Activated CD8-positive, alpha-beta T cell treated with anti-CD3 and anti-CD28 coated beads, Interleukin-2, amount 10 ng/mL, durations not matched to agents 7 days and 5 days (primary cell): ENCODE results near the gene APOL1. TPM values are rescaled to one million over a fixed set of nuclear protein-coding genes. Genes with fewer than 3 reads are reported as not detected.
"Not testable (repeated sequence)": the region's sequence is repeated elsewhere in the genome, so short reads cannot be mapped to it uniquely, and the experiment has no call there.

Experiments used
- ATAC-seq: fragments of 150-1000 bp; cut with Tn5 transposase; one replicate; pipeline ENCODE4 v1.10.0; 2021; ENCODE audit warnings: moderate library complexity
- CTCF ChIA-PET: fragments of 350-600 bp; sonication (Branson Sonifier 250); formaldehyde crosslinking; loops from one replicate; lab custom pipeline; 2021; ENCODE audit warnings: antibody characterized with exemption; lab: Charles Lee
- POLR2A ChIA-PET: fragments of 350-600 bp; sonication (Branson Sonifier 250); formaldehyde crosslinking; loops from one replicate; lab custom pipeline; 2021; ENCODE audit warnings: antibody characterized with exemption; lab: Charles Lee
- DNase-seq: peaks from one replicate; pipeline ENCODE4 v3.0.0-alpha.2; 2020
- H3K27ac Mint-ChIP-seq: one replicate; pipeline ENCODE4 v1.8.0; 2021; ENCODE audit warnings: mild to moderate bottlenecking, mixed read lengths
- H3K27me3 Mint-ChIP-seq: one replicate; pipeline ENCODE4 v1.8.0; 2021; ENCODE audit warnings: low read depth, mixed read lengths
- H3K36me3 Mint-ChIP-seq: one replicate; pipeline ENCODE4 v1.8.0; 2021; ENCODE audit warnings: low read depth, mixed read lengths
- H3K4me1 Mint-ChIP-seq: one replicate; pipeline ENCODE4 v1.8.0; 2021; ENCODE audit warnings: low read depth, mixed read lengths
- H3K4me3 Mint-ChIP-seq: one replicate; pipeline ENCODE4 v1.8.0; 2021; ENCODE audit warnings: mild to moderate bottlenecking, mixed read lengths
- H3K9me3 Mint-ChIP-seq: one replicate; pipeline ENCODE4 v1.8.0; 2022; ENCODE audit warnings: mixed read lengths; ENCODE audit not compliant: insufficient read depth
- total RNA-seq, 2 experiments: library from RNA; stranded (reverse); gene quantifications; one replicate each; pipeline ENCODE4 v1.2.3, GENCODE V29; 2021

APOL1 gene
- total RNA-seq, 2 experiments from 2014 or later: 37.4 to 38.2 TPM

DNA sequence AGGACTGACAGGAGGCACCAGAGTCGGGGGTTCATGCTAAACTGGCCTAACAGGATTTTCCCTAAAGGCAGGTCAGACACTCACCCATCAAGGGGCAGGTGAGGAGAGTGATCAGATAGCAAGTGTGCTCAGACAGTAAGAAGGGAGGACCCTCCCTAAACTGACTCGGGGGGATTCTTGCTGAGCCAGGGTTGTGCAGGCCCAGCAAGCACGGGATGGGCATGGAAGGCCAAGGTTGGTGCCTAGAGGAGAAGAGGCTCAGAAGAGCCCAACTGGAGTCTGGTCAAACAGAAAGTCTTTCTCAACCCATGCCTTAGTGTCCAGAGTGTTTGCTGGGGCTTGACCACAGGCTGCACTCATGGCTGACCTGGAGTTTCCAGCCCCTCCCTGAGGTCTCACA, 6.2 kb upstream of the APOL1 start:
- Mint-ChIP-seq H3K27ac (no peak overlapping the region), H3K4me1 (peaks cover under 1% of the 10 kb centered on the region), H3K9me3 (peaks cover 29% of the 10 kb centered on the region), H3K27me3 (peaks cover 2% of the 10 kb centered on the region), H3K4me3 (no peak overlapping the region), H3K36me3 (no peaks in the 10 kb centered on the region)
- CTCF ChIA-PET: no interaction called here
- POLR2A ChIA-PET: no interaction called here
- DNase-seq (no peak), ATAC-seq (no peak)

DNA sequence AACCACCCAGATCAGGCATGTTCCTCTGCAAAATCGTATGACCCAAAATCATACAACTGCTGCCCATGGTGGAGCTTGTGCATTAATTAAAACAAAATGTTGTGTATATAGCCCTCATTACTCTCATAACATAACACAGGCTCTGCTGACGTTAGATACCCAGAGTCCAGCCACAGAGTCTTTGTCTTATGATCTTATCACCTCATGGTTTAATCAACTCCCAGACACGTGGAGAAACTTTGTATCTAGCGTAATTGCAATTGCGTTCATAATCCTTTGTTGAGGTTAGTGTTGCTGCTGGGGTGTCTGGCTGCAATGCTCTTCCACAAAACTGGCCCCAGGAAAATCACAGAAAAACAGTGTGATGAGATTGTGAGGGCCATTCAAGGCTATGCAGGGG, 5.0 kb upstream of the APOL1 start:
- ChIA-PET POLR2A (no interaction called here), CTCF (interaction anchor here (8.1 kb wide), 1 partner anchor 9 kb away, joined by 90 read pairs; the partner anchor contains the start of gene APOL2)
- DNase-seq (no peak), ATAC-seq (no peak)
- H3K27ac Mint-ChIP-seq: no peak overlapping the region
- no peaks in the 10 kb centered on the region for H3K36me3 Mint-ChIP-seq
- H3K9me3 Mint-ChIP-seq: peaks cover 22% of the 10 kb centered on the region
- peaks cover 12% of the 10 kb centered on the region for H3K4me1 Mint-ChIP-seq
- no peaks in the 10 kb centered on the region for H3K27me3 Mint-ChIP-seq
- no peak overlapping the region for H3K4me3 Mint-ChIP-seq

DNA sequence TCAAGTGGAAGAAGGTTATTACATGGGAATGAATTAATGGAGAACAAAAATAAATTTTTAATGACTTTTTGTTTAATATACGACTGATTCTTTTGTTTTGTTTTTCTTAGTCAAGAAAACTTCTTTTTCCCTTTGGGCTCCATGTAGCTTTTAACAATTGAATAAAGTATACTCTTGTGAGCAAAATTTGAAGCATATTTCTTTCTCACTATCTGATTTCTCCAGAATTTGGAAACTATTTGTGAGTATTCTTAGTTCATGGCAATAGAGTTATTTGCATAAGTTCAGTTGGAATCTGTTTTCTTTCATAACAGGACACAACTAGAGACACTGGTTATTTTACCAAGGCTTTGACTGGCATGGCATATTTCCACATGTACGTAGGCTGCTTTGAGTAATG, 3.8 kb upstream of the APOL1 start:
- no peak overlapping the region for H3K27ac Mint-ChIP-seq
- no peaks in the 10 kb centered on the region for H3K27me3 Mint-ChIP-seq
- H3K4me3 Mint-ChIP-seq: no peak overlapping the region
- CTCF ChIA-PET: interaction anchor here (0.9 to 8.1 kb wide), 2 partner anchors 11 to 52 kb away, joined by 3 to 90 read pairs; partner anchors contain the start of gene APOL2
- no peak for ATAC-seq
- POLR2A ChIA-PET: no interaction called here
- H3K9me3 Mint-ChIP-seq: peaks cover 17% of the 10 kb centered on the region
- no peak for DNase-seq
- H3K4me1 Mint-ChIP-seq: peaks cover 23% of the 10 kb centered on the region
- H3K36me3 Mint-ChIP-seq: peaks cover 4% of the 10 kb centered on the region

DNA sequence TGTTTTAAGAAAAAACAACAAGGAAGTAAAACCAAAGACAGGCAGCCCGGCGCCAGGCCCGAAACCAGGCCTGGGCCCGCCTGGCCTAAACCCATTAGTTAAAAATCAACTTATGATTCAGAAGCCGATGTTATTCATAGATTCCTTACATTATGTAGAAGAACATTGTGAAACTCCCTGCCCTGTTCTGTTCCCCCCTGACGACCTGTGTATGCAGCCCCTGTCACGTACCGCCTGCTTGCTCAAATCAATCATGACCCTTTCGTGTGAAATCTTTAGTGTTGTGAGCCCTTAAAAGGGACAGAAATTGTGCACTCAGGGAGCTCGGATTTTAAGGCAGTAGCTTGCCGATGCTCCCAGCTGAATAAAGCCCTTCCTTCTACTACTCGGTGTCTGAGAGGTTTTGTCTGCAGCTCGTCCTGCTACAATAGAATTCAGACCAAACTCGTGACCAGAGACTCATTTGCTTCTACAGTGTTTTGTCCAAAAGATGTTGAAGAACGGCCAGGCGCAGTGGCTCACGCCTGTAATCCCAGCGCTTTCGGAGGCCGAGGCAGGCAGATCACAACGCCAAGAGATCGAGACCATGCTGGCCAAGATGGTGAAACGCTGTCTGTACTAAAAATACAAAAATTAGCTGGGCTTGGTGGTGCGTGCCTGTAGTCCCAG, 2.5 kb upstream of the APOL1 start:
- POLR2A ChIA-PET, DNase-seq, H3K27ac Mint-ChIP-seq, H3K4me3 Mint-ChIP-seq, ATAC-seq, H3K27me3 Mint-ChIP-seq: not testable (repeated sequence)
- Mint-ChIP-seq H3K9me3 (peaks cover 17% of the 10 kb centered on the region), H3K36me3 (peaks cover 11% of the 10 kb centered on the region), H3K4me1 (peaks cover 36% of the 10 kb centered on the region)
- CTCF ChIA-PET: interaction anchor here (1.7 to 8.1 kb wide), 2 partner anchors 12 to 36 kb away, joined by 5 to 90 read pairs; partner anchors contain the start of gene APOL2

DNA sequence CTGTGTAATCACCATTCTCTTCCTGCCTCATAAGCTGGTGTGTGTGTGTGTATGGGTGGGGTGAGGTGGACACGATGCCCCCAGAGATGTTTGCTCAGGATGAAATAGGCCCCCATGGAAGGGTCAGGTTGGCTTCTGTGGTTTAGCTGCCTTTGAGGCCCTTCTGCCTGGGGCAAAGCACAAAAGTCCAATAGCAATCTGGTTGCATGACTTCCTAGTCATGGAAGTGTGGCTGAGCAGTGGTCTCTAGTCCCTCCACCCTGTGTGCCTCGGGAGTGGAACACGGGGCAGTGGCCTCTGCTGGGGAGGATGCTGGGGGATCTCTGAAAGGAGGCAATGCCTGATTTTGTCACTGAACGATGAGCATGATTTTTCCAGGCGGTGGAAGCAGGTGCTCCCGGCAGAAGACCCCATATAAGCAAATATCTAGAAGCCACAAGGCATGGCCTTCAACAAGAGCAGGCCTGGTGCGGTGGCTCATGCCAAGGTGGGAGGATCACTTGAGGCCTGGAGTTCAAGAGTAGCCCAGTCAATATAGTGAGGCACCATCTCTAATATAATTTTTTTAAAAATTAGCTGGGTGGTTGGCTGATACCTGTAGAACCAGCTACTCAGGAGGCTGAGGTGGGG, 839 bp upstream of the APOL1 start:
- Mint-ChIP-seq H3K4me3 (peak overlapping the region; percentile 95), H3K36me3 (peaks cover 25% of the 10 kb centered on the region), H3K27ac (peak overlapping the region; percentile 92), H3K9me3 (peaks cover 17% of the 10 kb centered on the region), H3K4me1 (peaks cover 51% of the 10 kb centered on the region)
- ChIA-PET POLR2A (interaction anchor here (1.2 kb wide), 1 partner anchor 13 kb away, joined by 6 read pairs; the partner anchor contains the start of gene APOL2), CTCF (interaction anchor here (1.0 to 8.1 kb wide), 3 partner anchors 8 to 235 kb away, joined by 3 to 90 read pairs (median 13); partner anchors contain the start of gene APOL2)
- DNase-seq, H3K27me3 Mint-ChIP-seq, ATAC-seq: not testable (repeated sequence)

DNA sequence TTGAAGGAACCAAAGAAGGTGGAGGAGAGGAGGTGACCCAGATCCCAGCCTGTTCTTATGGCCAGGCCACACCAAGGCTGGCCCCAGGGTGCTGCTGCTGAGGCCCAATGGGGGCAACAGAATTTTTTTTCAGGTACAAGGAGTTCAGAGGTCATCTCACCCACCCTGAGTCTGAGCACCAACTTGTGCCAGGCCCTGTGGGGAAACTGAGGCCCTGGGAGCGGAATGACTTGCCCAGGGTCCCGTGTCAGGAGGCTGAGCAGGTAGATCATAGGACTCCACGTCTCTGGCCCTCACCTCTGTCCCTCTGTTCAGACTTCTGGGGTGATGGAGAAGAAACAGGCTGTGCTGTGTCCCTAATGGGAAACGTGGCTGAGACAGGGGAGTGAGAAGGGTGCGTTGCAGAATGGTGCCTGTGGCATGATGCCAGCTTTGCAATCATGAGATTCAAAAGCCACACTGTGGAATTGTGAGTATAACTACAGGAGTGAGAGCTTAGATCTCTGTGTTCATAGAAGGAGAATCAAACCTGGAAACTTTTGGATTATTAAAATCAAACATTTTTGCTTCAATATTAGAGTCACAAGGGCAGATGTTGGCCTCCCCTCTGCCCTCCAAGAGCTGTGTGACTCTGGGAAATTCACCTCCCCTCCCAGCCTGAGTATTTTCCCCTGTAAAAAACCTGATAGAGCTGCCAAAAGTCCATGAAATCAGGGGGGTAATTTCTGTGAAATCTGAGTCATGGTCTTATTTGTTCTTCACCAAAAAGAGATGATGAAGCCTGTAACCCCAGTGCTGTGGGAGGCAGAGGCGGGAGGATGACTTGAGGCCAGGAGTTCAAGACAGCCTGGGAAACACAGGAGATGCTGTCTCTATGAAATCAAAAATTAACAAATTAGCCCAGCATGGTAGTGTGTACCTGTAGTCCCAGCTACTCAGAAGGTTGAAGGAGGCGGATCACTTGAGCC, 874 bp downstream of the APOL1 start:
- peaks cover 39% of the 10 kb centered on the region for H3K36me3 Mint-ChIP-seq
- ChIA-PET POLR2A (interaction anchor here (0.7 to 1.2 kb wide), 2 partner anchors 14 to 15 kb away, joined by 3 to 6 read pairs; partner anchors contain the start of gene APOL2), CTCF (interaction anchor here (0.9 to 8.1 kb wide), 7 partner anchors 9 to 234 kb away, joined by 3 to 90 read pairs (median 4); partner anchors contain the start of gene APOL2)
- H3K4me1 Mint-ChIP-seq: peaks cover 68% of the 10 kb centered on the region
- peak overlapping the region; percentile 92 for H3K27ac Mint-ChIP-seq
- peak overlapping the region; percentile 95 for H3K4me3 Mint-ChIP-seq
- H3K27me3 Mint-ChIP-seq: no peaks in the 10 kb centered on the region
- peaks cover 11% of the 10 kb centered on the region for H3K9me3 Mint-ChIP-seq
- DNase-seq (no peak), ATAC-seq (peak; percentile 6)

DNA sequence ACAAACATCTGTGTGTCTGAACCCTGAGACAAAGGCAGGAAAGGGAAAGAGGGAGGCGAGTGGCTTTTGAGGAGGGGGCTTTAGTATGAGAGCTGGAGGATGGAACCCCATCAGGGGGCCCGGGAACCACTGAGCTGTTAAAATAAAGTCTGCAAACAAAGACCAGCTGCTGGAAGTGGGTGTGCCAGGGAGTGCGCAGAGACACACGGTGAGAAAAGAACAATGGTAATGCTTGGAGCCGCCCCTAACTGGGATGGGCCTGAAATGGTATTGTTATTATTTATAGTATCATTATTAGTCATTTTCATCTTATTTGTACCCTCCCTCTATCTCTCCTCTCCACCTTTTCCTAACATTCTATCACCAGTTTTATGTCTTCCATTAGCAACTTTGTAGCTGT, 2.6 kb downstream of the APOL1 start:
- H3K27me3 Mint-ChIP-seq, H3K27ac Mint-ChIP-seq, CTCF ChIA-PET, DNase-seq, POLR2A ChIA-PET, H3K9me3 Mint-ChIP-seq, ATAC-seq: not testable (repeated sequence)
- peaks cover 54% of the 10 kb centered on the region for H3K36me3 Mint-ChIP-seq
- H3K4me1 Mint-ChIP-seq: peaks cover 80% of the 10 kb centered on the region
- peak overlapping the region; percentile 95 for H3K4me3 Mint-ChIP-seq

DNA sequence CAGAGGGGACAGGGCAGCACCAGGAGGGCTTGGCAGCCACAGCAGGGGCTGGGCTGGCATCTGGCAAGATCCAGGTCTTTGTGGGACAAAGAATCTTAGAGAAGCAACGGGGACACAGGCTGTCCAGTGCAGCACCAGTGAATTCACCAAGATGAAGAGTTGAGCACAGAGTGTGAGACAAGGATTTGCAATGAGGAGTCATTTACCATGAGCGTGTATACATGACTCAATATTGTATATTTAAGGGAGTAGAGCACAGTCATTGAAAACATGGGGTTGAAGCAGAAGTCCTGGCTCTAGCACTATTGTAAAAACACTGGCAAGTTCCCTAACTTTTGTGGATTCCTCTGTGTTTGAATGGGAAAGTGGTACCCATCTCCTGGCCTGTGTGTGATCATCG, 3.5 kb downstream of the APOL1 start:
- POLR2A ChIA-PET: interaction anchor here (1.3 kb wide), 1 partner anchor 17 kb away, joined by 3 read pairs; the partner anchor contains the start of gene APOL2
- H3K4me1 Mint-ChIP-seq: peaks cover 80% of the 10 kb centered on the region
- no peak for DNase-seq
- no peak for ATAC-seq
- CTCF ChIA-PET: no interaction called here
- no peak overlapping the region for H3K4me3 Mint-ChIP-seq
- H3K27ac Mint-ChIP-seq: peak overlapping the region; percentile 53
- H3K36me3 Mint-ChIP-seq: peaks cover 62% of the 10 kb centered on the region
- no peaks in the 10 kb centered on the region for H3K9me3 Mint-ChIP-seq
- no peaks in the 10 kb centered on the region for H3K27me3 Mint-ChIP-seq

DNA sequence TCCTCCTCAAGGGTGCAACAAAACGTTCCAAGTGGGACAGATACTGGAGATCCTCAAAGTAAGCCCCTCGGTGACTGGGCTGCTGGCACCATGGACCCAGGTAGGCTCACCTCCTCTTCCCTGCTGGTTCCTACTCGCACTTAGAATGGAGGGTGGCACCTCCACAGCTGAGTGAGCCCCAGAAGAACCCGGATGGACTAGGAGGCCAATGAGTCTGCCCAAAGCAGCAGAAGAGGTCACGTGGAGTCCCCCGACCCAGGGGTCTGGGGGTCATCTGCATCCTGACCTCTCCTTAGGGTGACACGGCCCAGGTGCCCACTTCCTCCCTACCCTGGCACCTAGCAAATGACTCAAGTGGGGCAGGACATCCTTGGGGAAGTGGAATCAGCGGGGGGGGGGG, 4.4 kb downstream of the APOL1 start:
- POLR2A ChIA-PET: interaction anchor here (1.3 kb wide), 1 partner anchor 18 kb away, joined by 3 read pairs; the partner anchor contains the start of gene APOL2
- Mint-ChIP-seq H3K4me1 (peaks cover 74% of the 10 kb centered on the region), H3K36me3 (peaks cover 67% of the 10 kb centered on the region), H3K27ac (peak overlapping the region; percentile 40), H3K4me3 (no peak overlapping the region), H3K9me3 (no peaks in the 10 kb centered on the region), H3K27me3 (no peaks in the 10 kb centered on the region)
- DNase-seq (no peak), ATAC-seq (no peak)
- CTCF ChIA-PET: no interaction called here

DNA sequence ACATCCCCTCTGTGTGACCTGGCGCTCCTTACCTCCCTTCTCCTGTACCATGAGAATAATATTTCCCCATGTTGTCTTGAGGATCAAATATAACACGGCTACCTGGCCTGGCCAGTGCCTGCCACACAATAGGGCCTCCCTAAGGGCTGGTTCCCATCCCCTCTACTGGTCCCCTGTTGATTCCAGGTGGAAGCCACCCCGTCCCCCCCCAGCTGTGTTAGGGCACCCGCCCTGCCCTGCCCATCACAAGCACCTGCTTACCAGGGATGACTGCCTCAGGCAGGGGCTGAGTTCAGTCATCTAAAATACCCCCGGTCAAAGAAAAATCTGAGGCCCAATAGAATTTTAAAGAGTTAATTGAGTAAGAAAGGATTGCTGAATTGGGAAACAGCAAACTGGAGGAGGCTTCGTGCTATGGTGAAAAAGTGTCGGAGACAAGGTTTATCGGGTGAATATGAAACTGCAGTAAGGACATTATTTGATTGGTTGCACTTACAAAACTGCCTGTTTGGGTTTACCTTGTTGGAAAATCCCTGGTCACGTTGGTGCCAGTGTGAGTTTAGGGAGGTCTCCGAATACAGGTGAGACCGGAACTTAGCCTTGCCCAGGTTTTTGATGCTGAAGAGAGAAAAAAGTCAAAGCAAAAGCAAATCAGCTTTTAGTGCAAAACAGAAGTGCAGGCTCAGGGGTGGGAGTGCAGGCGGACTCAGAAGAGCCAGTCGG, 5.2 kb downstream of the APOL1 start:
- CTCF ChIA-PET: interaction anchor here (4.5 kb wide), 1 partner anchor 19 kb away, joined by 25 read pairs; the partner anchor contains the start of gene APOL2
- no peak for DNase-seq
- Mint-ChIP-seq H3K27ac (peak overlapping the region; percentile 85), H3K36me3 (peaks cover 72% of the 10 kb centered on the region), H3K4me1 (peaks cover 67% of the 10 kb centered on the region), H3K27me3 (no peaks in the 10 kb centered on the region), H3K4me3 (peak overlapping the region; percentile 37), H3K9me3 (no peaks in the 10 kb centered on the region)
- no peak for ATAC-seq
- POLR2A ChIA-PET: interaction anchor here (1.3 kb wide), 1 partner anchor 19 kb away, joined by 3 read pairs; the partner anchor contains the start of gene APOL2
